H9 (cell line): ENCODE measurements around the gene CCNL1. TPM values are rescaled to one million over a fixed set of nuclear protein-coding genes. Genes with fewer than 3 reads are reported as not detected.
A peak's percentile ranks its signal among the peaks of the same experiment; 100 is the strongest.

ENCODE experiments used
- DNase-seq: peaks from one replicate; pipeline ENCODE4 v3.0.0-alpha.2; 2017
- H2AFZ ChIP-seq: one replicate; pipeline ENCODE4 v1.6.1; 2013; ENCODE audit warnings: mild to moderate bottlenecking, low read length, control low read depth, moderate library complexity
- H2AK5ac ChIP-seq: 2 replicates; pipeline ENCODE4 v1.6.1; 2013; ENCODE audit warnings: low read length, control low read depth, mixed read lengths; ENCODE audit not compliant: insufficient read length
- H2BK120ac ChIP-seq: one replicate; pipeline ENCODE4 v1.6.1; 2013; ENCODE audit warnings: low read depth, mild to moderate bottlenecking, low read length, control low read depth, inconsistent platforms; ENCODE audit not compliant: poor library complexity, severe bottlenecking
- H2BK12ac ChIP-seq: 2 replicates; pipeline ENCODE4 v1.6.1; 2013; ENCODE audit warnings: low read length, control low read depth, mixed read lengths, low read depth; ENCODE audit not compliant: insufficient read length
- H2BK15ac ChIP-seq: 2 replicates; pipeline ENCODE4 v1.6.1; 2013; ENCODE audit warnings: low read depth, low read length, control low read depth
- H2BK20ac ChIP-seq: one replicate; pipeline ENCODE4 v1.6.1; 2013; ENCODE audit warnings: low read depth, mild to moderate bottlenecking, low read length, control low read depth, inconsistent platforms; ENCODE audit not compliant: poor library complexity, severe bottlenecking
- H2BK5ac ChIP-seq: 2 replicates; pipeline ENCODE4 v1.6.1; 2013; ENCODE audit warnings: low read length, control low read depth, mixed read lengths; ENCODE audit not compliant: insufficient read length
- H3K14ac ChIP-seq: 2 replicates; pipeline ENCODE4 v1.6.1; 2013; ENCODE audit warnings: low read length, control low read depth; ENCODE audit not compliant: insufficient read depth
- H3K18ac ChIP-seq: 2 replicates; pipeline ENCODE4 v1.6.1; 2013; ENCODE audit warnings: low read depth, mild to moderate bottlenecking, mixed read lengths, low read length, control low read depth; ENCODE audit not compliant: insufficient read length
- H3K23ac ChIP-seq: 2 replicates; pipeline ENCODE4 v1.6.1; 2013; ENCODE audit warnings: low read length, control low read depth, mixed read lengths, low read depth; ENCODE audit not compliant: insufficient read length
- H3K23me2 ChIP-seq: 2 replicates; pipeline ENCODE4 v1.6.1; 2013; ENCODE audit warnings: low read depth, mild to moderate bottlenecking, mixed read lengths, low read length, control low read depth; ENCODE audit not compliant: insufficient read length, poor library complexity, severe bottlenecking
- H3K27ac ChIP-seq: 2 replicates; pipeline ENCODE4 v1.5.1; 2013; ENCODE audit warnings: low read length, control low read depth, mixed read lengths, low read depth; ENCODE audit not compliant: insufficient read length
- H3K27me3 ChIP-seq: 2 replicates; pipeline ENCODE4 v1.6.1; 2013; ENCODE audit warnings: low read length, control low read depth, inconsistent platforms; ENCODE audit not compliant: insufficient read depth
- H3K4ac ChIP-seq: 2 replicates; pipeline ENCODE4 v1.6.1; 2013; ENCODE audit warnings: low read depth, mild to moderate bottlenecking, control low read depth, inconsistent platforms, low read length, moderate library complexity
- H3K4me1 ChIP-seq: 2 replicates; pipeline ENCODE4 v1.6.1; 2013; ENCODE audit warnings: low read length, control low read depth, inconsistent platforms; ENCODE audit not compliant: insufficient read depth
- H3K4me2 ChIP-seq: 2 replicates; pipeline ENCODE4 v1.6.1; 2013; ENCODE audit warnings: low read length, control low read depth, mixed read lengths; ENCODE audit not compliant: insufficient read length, insufficient read depth
- H3K56ac ChIP-seq: 2 replicates; pipeline ENCODE4 v1.6.1; 2013; ENCODE audit warnings: low read depth, mild to moderate bottlenecking, mixed read lengths, low read length, control low read depth; ENCODE audit not compliant: insufficient read length
- H3K79me1 ChIP-seq: 2 replicates; pipeline ENCODE4 v1.6.1; 2013; ENCODE audit warnings: low read depth, mild to moderate bottlenecking, moderate library complexity, low read length, control low read depth, inconsistent platforms; ENCODE audit not compliant: insufficient read depth, poor library complexity, severe bottlenecking
- H3K79me2 ChIP-seq: 2 replicates; pipeline ENCODE4 v1.6.1; 2013; ENCODE audit warnings: low read length, control low read depth, inconsistent platforms; ENCODE audit not compliant: insufficient read depth
- H3K9ac ChIP-seq: 2 replicates; pipeline ENCODE4 v1.6.1; 2013; ENCODE audit warnings: low read length, control low read depth, mixed read lengths; ENCODE audit not compliant: insufficient read length; ENCODE audit errors: extremely low read depth
- H3K9me3 ChIP-seq: one replicate; pipeline ENCODE4 v1.6.1; 2013; ENCODE audit warnings: low read depth, low read length, inconsistent platforms; ENCODE audit not compliant: control insufficient read depth
- H3T11ph ChIP-seq: one replicate; pipeline ENCODE4 v1.6.1; 2013; ENCODE audit warnings: mild to moderate bottlenecking, low read length, control low read depth, inconsistent platforms
- H4K20me1 ChIP-seq: one replicate; pipeline ENCODE4 v1.6.1; 2013; ENCODE audit not compliant: control insufficient read depth, insufficient read length, insufficient read depth
- H4K5ac ChIP-seq: 2 replicates; pipeline ENCODE4 v1.6.1; 2013; ENCODE audit warnings: low read depth, mild to moderate bottlenecking, mixed read lengths, low read length, control low read depth; ENCODE audit not compliant: insufficient read length
- H4K8ac ChIP-seq: replicated peaks from 2 replicates; pipeline ENCODE4 v1.6.1; 2013; ENCODE audit warnings: low read length, control low read depth, mixed read lengths, low read depth; ENCODE audit not compliant: insufficient read length
- H4K91ac ChIP-seq: 2 replicates; pipeline ENCODE4 v1.6.1; 2013; ENCODE audit warnings: low read depth, mild to moderate bottlenecking, moderate library complexity, mixed read lengths, low read length, control low read depth; ENCODE audit not compliant: insufficient read length
- H3K27ac Mint-ChIP-seq, 3 experiments: 2 replicates in 2 of 3; 3 replicates in 1 of 3; pipeline ENCODE4 v1.8.0; 2020 to 2021; ENCODE audit warnings: mixed read lengths in 3 of 3, mild to moderate bottlenecking in 1 of 3, moderate library complexity in 1 of 3
- H3K27me3 Mint-ChIP-seq: 2 replicates; pipeline ENCODE4 v1.8.0; 2021; ENCODE audit warnings: low read depth, mild to moderate bottlenecking, moderate library complexity, mixed read lengths
- H3K36me3 Mint-ChIP-seq, 3 experiments: 2 replicates in 2 of 3; 3 replicates in 1 of 3; pipeline ENCODE4 v1.8.0; 2020 to 2021; ENCODE audit warnings: low read depth in 3 of 3, mixed read lengths in 3 of 3; ENCODE audit not compliant: insufficient read depth in 1 of 3
- H3K4me1 Mint-ChIP-seq, 2 experiments: 2 replicates each; pipeline ENCODE4 v1.8.0; 2020; ENCODE audit warnings: mixed read lengths in 2 of 2
- H3K4me3 Mint-ChIP-seq, 2 experiments: 2 replicates in 1 of 2; 3 replicates in 1 of 2; pipeline ENCODE4 v1.8.0; 2020 to 2021; ENCODE audit warnings: mild to moderate bottlenecking in 2 of 2, mixed read lengths in 2 of 2, moderate library complexity in 1 of 2
- H3K9me3 Mint-ChIP-seq, 2 experiments: 2 replicates in 1 of 2; 3 replicates in 1 of 2; pipeline ENCODE4 v1.8.0; 2020; ENCODE audit warnings: mild to moderate bottlenecking in 2 of 2, mixed read lengths in 2 of 2, moderate library complexity in 1 of 2
- WGBS: extraction: QIAGEN DNeasy Blood & Tissue Kit; methylation state at CpG from one replicate; pipeline ENCODE4 v1.1.7; 2013; ENCODE audit warnings: missing lambda C conversion rate, low lambda C conversion rate, mixed read lengths; ENCODE audit not compliant: insufficient read length; ENCODE audit errors: extremely low coverage; 5-methylcytosine and 5-hydroxymethylcytosine counted together
- total RNA-seq: library from RNA; stranded (reverse); gene quantifications from 2 replicates; pipeline ENCODE4 v1.2.1, GENCODE V29; 2021
- TF ChIP-seq, protein P1 (sequence below): fragments of 200-600 bp; sonication (generic); conservative IDR thresholded peaks from 3 replicates; pipeline ENCODE4 v1.8.0; 2021; ENCODE audit warnings: antibody characterized with exemption, mild to moderate bottlenecking

CCNL1 gene
- total RNA-seq, 1 experiment from 2014 or later, result 103 TPM

DNA sequence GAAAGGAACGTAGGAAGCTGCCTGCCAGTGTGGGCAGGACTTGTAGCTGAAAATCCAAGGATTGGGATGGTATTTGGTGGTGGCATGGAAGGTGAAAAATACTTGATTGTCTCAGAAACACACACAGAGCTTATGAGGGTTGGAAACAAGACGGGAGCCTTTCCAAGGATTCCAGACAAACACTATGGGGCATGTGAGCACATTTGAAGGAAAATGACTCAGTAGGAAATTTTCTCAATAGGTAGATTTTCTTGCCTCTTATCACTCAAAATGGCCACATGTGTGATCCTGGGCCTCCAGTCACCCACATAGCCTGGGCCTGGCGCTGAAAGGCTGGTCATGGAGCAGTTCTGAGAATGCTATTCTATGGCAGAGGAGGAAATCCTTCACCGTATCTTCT, 47.4 kb downstream of the CCNL1 start:
- H4K8ac ChIP-seq, result no peak overlapping the region
- no peak overlapping the region for H4K5ac ChIP-seq
- no peaks in the 10 kb centered on the region for H3K79me1 ChIP-seq
- no peak overlapping the region for H3K4me2 ChIP-seq
- Mint-ChIP-seq H3K9me3 (no peaks in the 10 kb centered on the region), H3K27ac (peak overlapping the region in 1 of 3 experiments; percentile 12; a peak in 1 of 7 replicates), H3K4me3 (no peak overlapping the region), H3K4me1 (peaks cover 22 to 47% of the 10 kb centered on the region in 2 experiments), H3K36me3 (no peaks in the 10 kb centered on the region), H3K27me3 (no peaks in the 10 kb centered on the region; the same call in 1 of the 2 replicates)
- no peaks in the 10 kb centered on the region for H3K27me3 ChIP-seq
- no peak overlapping the region for H3K18ac ChIP-seq
- no peak overlapping the region for H3K56ac ChIP-seq
- H2BK12ac ChIP-seq, result no peak overlapping the region
- no peaks in the 10 kb centered on the region for H4K20me1 ChIP-seq
- H3K4ac ChIP-seq, result no peak overlapping the region
- no peak overlapping the region for H2AK5ac ChIP-seq
- no CpG with 5 or more reads among the region's 4 CpGs for WGBS
- no peak overlapping the region for H4K91ac ChIP-seq
- no peak overlapping the region for H3K27ac ChIP-seq
- no peak overlapping the region for H2BK15ac ChIP-seq
- H3K4me1 ChIP-seq, result no peaks in the 10 kb centered on the region
- no peak overlapping the region for H3K14ac ChIP-seq
- H2BK120ac ChIP-seq, result no peak overlapping the region
- H3K9ac ChIP-seq, result no peak overlapping the region
- TF ChIP-seq, protein P1, sequence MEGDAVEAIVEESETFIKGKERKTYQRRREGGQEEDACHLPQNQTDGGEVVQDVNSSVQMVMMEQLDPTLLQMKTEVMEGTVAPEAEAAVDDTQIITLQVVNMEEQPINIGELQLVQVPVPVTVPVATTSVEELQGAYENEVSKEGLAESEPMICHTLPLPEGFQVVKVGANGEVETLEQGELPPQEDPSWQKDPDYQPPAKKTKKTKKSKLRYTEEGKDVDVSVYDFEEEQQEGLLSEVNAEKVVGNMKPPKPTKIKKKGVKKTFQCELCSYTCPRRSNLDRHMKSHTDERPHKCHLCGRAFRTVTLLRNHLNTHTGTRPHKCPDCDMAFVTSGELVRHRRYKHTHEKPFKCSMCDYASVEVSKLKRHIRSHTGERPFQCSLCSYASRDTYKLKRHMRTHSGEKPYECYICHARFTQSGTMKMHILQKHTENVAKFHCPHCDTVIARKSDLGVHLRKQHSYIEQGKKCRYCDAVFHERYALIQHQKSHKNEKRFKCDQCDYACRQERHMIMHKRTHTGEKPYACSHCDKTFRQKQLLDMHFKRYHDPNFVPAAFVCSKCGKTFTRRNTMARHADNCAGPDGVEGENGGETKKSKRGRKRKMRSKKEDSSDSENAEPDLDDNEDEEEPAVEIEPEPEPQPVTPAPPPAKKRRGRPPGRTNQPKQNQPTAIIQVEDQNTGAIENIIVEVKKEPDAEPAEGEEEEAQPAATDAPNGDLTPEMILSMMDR, result no peak
- no peak for DNase-seq
- no peaks in the 10 kb centered on the region for H3K23me2 ChIP-seq
- H3K9me3 ChIP-seq, result no peaks in the 10 kb centered on the region
- H3K23ac ChIP-seq, result no peak overlapping the region
- H2BK5ac ChIP-seq, result no peak overlapping the region
- H3K79me2 ChIP-seq, result no peaks in the 10 kb centered on the region
- H2AFZ ChIP-seq, result no peak overlapping the region
- H2BK20ac ChIP-seq, result no peak overlapping the region
- no peak overlapping the region for H3T11ph ChIP-seq
